Embryonic facial prominence (tissue), 1 donor: ENCODE data around the gene ZNF512B.

ENCODE experiments used
- DNase-seq: peaks from one replicate; pipeline ENCODE4 v3.0.0-alpha.2; 2016; ENCODE audit errors: extremely low spot score

Gene ZNF512B

DNA sequence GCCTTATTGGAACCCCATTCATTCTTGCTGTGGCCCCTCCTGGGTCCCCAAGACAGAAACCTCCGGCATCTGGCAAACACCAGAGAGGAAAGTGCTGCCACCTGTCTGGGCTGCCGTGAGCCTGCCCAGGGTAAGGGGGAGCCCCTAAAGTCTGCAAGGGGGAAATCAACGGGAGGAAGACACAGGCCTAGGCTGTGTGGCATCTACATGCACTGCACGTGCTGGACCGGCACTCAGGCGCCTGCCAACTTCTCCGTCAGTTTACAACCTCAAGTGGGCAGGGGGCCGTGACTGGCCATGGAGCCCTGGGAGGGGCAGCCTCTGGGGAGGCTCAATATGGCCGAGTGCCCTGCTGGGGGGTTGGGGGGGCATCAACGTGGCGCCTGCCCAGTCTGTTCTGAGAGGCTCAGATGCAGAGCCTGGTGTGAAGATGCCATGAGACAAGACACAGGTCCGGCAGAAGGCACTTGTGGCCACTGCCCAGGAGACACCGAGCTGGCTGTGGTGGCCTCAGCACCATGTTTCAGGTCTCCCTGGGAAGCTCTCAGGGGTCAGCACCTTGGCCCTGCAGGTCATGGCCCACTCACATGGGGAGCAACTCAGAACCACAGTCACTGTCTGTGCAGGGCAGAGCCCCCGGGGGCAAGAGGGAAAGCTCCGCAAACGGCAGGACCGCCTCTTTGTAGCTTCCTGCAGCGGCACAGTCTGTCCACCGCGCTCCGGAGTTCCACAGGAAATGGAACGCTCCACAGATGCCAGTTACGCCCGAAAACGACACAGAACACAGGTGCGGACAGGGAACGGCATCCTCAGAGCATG lies 21.9 kb downstream of the ZNF512B start:
- no peak for DNase-seq

DNA sequence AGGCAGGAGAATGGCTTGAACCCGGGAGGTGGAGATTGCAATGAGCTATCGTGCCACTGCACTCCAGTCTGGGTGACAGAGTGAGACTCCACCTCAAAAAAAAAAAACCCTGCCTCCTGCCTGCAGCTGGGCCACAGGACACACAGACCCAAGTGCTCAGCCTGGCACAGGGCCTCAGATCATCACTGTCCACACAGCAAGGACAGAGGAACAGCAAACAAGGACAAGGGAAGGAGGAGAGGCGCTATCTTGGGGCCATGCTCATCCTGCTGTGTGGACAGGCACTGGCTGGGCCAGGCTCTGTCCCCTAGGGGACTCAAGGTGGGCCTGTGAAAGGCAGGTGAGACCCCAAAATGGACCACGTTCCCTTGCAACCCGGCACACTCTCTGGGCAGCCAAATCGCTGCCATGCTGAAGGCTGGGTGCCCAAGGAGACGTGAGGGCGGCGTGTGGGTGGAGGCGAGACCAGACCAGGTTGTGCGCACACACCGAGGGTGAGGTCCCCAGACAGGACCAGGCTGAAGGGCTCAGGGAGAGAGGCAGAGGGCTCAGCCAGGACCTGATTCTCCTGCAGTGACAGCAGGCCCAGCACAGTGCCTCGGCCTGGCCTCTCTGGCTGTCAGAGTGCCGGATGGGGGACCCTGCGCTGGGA lies 22.6 kb downstream of the ZNF512B start:
- no peak for DNase-seq

DNA sequence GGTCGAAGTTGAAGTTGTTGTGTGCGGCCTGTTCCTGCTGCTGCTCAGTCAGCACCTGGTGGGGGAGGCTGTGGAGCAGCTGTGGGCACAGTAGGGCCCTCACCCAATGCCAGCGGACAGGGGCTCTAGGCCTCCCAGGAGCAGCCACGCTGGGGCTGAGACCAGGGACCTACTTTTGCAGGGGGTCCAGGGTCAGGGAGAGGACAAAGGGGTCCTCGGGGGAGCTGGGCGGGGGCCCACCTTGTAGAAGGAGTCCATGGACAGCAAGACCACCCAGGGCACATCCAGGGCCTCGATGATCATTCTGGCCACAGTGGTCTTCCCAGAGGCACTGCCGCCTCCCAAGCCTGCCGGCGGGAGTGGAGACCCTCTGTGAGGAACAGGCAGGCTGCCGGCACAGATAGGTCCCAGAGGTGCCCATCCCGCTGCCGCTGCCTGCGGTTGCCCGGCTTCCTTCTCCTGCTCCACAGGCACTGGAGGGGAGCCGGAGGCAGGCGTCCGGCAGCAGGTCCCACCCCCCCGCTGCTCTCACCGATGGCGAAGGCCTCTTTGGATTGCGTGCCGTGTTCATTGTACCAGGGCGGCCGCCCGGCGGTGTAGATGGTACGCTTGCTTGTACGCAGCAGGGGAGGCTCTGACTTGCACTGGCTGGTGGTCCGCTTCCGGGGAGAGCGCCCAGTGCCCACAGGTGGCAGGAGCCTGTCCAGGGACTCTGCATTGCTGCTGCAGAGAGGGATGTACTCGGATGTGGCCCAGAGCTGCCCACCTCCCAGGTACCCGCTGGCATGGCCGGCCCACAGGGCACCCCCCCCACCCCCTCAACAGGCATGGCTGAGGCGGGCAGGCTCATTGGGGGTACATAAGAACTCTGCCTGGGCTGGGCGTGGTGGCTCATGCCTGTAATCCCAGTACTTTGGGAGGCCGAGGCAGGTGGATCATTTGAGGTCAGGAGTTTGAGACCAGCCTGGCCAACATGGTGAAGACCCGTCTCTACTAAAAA lies 23.5 kb downstream of the ZNF512B start:
- no peak for DNase-seq

DNA sequence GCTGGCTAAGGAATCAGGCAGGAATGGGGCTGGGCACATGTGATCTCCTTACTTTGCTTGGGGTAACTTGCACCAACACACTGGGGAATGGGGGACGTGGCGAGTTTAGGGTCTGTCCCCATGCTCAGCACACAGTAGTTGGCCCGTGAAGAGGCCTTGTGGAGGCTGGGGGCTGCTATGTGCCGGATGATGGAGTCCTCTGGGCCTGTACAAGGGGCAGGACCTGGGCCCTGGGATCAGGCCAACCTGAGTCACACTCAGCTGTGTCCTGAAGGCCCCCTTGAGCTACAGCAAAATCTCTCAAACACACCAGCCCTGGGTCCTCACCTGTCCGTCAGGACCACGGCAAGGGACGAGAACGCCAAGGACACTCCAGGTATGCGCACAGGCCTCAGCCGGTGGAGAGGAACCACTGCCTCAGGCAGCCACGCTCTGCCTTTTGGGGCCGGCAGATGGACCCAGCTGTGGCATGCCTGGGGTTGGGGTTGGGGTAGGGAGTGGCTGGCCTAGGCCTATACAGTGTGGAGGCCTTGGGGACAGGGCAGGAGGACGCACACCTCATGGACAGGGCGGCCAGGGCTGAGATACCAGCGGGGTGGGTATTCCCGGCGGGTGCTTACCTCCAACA lies 24.6 kb downstream of the ZNF512B start:
- no peak for DNase-seq

- no peak for DNase-seq
These were observed 25.4 kb downstream of the ZNF512B start for GRCh38 chr20:63944078-63944941.

DNA sequence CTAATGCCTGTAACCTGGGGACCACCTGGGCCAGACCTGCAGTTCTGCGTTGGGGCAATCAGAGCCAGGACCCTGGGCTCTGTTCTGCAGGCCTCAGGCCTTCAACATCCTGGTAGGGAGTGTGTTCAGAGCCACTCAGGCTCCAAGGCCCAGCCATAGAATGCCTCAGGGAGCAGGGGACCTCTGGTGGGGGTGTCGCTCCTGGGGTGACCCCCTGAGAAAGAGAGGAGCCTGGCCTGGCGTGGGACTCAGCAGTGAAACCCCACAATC lies 26.0 kb downstream of the ZNF512B start:
- DNase-seq = no peak

GRCh38 chr20:63942969-63943807 lies 26.5 kb downstream of the ZNF512B start:
- DNase-seq = no peak

- no peak for DNase-seq
These were observed 27.3 kb downstream of the ZNF512B start for GRCh38 chr20:63942250-63942951.

DNA sequence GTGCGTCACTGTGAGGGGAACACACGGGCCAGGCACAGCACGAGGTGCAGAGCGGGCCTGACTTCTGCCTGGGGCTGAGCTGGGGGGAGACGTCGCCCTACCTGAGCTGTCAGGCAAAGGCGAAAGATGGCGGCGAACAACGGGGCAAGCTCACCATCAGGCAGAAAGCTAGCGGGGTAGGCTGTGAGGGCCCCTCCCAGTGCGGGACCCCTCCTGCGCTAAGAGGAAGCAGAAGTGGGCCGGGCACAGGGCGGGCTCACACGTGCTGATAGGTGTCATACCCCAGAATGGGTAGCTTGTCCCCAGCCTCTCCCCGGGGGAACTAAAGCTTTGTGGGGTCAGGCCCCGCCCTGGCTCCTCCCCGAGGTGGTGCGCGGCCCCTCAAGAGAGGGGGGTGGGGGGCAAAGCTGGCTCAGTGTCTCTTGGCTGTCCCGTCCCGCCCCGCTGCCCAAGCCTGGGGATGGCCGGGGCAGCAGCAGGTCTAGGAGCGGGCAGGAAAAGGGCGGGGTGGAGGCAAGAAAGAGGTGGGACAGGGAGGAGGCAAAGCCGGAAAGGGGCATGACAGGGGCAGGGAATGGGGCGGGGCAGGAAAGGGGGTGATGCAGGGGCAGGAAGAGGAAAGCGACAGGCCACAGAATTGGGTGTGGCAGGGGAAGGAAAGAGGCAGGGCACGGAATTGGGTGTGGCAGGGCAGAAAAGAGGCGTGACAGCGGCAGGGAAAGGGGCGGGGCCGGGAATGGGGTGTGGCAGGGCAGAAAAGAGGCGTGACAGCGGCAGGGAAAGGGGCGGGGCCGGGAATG lies 28.2 kb downstream of the ZNF512B start:
- DNase-seq = no peak

DNA sequence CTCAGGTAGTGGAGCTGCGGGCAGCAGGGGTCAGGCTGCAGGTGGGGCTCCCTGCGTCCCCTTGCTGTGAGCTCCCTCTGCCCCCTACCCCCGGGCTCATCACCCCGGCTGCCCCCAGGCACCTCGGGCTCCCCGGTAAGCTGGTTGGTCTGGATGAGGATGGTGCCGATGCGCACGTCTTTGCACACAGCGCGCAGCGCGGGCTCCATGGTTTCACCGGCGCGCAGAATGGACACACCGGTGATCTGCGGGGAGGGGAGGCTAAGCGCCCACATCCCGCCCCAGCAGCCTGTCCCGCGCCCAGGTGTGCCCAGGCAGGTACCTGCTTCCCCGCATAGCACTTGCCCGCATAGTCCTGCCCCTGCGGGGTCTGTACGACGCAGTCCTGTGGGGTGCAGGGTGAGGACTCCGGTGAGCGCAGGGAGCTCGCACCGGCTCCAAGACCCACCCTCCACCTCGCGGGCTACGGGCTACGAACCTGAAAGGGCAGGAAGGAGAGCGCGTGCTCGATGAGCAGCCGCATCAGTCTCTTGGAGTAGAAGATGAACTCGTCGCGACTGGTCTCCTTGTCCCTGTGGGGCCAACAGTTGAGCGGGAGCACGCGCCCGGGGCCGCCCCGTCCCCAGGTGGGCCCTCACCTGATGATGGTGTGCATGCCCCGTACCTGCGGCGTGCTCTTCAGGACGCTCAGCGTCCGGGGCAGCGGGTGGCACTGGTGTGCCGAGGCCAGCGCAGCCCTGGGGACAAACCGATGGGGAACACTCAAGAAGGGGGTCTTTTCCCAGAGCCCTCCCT lies 29.1 kb downstream of the ZNF512B start:
- DNase-seq = no peak

GRCh38 chr20:63940071-63940471 lies 29.7 kb downstream of the ZNF512B start:
- no peak for DNase-seq

- no peak for DNase-seq
These were observed 30.4 kb downstream of the ZNF512B start for GRCh38 chr20:63939061-63939935.

- no peak for DNase-seq
These were observed 32.1 kb downstream of the ZNF512B start for GRCh38 chr20:63937596-63937995.

DNA sequence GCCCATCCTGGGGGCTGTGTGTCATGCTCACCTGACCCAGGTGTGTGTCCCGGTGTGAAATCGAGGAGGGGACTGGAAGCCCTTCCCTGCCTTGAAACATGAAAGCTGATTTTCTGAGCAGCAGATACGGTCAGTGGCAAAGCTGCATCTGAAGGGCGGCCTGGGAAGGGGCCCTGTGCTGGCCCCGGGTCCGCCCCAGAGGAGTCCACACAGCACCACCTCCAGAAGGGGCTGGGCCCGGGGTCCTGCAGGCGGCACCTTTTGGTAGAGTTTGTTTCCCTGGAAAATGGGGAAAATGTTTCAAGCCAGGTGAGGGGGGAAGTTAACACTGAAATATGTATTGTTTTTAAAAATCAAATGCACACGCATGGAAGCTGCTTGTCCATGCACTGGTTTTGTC lies 34.3 kb downstream of the ZNF512B start:
- DNase-seq = no peak

GRCh38 chr20:63934271-63935068 lies 35.3 kb downstream of the ZNF512B start:
- DNase-seq = no peak

DNA sequence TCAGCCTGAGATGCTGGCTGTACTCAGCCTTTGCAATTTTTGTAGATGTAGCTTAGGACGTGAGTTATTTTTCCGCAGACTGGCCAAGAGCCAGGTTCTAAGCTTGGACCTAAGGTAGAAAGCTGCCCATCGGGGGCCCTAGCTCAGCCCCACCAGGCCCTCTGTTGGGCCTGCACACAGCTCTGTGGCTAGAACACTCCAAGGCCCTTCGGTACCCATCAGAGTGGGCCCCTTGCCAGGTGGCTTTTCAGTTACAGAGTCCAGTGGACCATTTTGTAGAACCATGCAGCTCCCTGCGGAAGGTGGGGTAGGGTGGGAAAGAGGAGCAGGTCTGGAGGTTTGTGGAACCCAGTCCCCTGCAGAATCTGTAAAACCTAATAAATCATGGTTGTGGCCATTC lies 36.1 kb downstream of the ZNF512B start:
- DNase-seq = no peak
